Measurements from ENCODE around the gene MYBPC2.

DNA sequence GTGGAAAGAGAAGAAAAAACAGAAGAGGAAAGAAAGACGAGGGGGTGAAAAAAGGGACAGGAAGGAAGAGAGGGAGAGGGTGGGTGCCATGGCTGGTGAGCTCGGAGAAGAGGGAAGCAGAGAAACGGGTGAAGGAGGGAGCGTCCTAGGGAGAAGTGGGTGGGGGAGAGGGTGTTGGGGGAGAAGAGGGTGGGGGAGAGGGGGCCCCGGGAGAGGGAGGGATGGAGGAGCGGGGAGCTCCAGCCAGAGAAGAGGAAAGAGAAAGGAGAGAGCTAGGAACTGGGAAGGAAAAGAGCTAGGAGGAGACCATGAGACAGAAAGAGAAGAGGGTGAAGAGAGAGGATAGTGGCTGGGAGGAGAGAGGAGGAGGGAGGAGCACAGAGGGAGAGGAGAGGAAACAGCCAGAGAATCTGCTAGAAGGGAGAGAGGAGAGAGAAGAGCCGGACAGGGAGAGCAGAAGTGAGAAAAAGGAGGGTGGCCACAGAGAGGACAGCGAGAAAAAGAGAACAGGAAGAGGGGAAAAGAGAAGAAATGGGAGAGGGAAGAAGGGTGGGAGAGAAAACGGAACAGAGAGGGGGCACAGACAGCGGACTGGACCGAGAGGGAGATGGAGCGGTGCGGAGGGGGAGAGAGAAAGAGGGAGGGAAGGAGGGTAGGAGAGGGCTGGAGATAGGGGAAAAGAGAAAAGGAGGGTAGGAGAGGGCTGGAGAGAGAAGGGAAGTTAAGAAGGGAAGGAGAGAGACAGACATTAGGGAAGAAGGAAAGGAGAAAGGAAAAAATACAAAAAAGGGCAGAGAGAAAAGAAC is 55.9 kb downstream of the MYBPC2 start:
- TF ChIP-seq, protein P1, sequence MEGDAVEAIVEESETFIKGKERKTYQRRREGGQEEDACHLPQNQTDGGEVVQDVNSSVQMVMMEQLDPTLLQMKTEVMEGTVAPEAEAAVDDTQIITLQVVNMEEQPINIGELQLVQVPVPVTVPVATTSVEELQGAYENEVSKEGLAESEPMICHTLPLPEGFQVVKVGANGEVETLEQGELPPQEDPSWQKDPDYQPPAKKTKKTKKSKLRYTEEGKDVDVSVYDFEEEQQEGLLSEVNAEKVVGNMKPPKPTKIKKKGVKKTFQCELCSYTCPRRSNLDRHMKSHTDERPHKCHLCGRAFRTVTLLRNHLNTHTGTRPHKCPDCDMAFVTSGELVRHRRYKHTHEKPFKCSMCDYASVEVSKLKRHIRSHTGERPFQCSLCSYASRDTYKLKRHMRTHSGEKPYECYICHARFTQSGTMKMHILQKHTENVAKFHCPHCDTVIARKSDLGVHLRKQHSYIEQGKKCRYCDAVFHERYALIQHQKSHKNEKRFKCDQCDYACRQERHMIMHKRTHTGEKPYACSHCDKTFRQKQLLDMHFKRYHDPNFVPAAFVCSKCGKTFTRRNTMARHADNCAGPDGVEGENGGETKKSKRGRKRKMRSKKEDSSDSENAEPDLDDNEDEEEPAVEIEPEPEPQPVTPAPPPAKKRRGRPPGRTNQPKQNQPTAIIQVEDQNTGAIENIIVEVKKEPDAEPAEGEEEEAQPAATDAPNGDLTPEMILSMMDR (conservative IDR thresholded peaks at IDR 0.05; ENCODE audit: low read depth, low read length): no peak
- TF ChIP-seq EZH2 (IDR thresholded peaks at IDR 0.05; ENCODE audit: borderline replicate concordance, low read depth, low read length, poor library complexity, severe bottlenecking): no peak

All from A673 (cell line).